Measurements from ENCODE around the gene USP10. TPM values are rescaled to one million over a fixed set of nuclear protein-coding genes. Genes with fewer than 3 reads are reported as not detected.

The USP10 gene
- total RNA-seq, 3 donors from 2014 or later: 118 to 142 (median 135) TPM

DNA sequence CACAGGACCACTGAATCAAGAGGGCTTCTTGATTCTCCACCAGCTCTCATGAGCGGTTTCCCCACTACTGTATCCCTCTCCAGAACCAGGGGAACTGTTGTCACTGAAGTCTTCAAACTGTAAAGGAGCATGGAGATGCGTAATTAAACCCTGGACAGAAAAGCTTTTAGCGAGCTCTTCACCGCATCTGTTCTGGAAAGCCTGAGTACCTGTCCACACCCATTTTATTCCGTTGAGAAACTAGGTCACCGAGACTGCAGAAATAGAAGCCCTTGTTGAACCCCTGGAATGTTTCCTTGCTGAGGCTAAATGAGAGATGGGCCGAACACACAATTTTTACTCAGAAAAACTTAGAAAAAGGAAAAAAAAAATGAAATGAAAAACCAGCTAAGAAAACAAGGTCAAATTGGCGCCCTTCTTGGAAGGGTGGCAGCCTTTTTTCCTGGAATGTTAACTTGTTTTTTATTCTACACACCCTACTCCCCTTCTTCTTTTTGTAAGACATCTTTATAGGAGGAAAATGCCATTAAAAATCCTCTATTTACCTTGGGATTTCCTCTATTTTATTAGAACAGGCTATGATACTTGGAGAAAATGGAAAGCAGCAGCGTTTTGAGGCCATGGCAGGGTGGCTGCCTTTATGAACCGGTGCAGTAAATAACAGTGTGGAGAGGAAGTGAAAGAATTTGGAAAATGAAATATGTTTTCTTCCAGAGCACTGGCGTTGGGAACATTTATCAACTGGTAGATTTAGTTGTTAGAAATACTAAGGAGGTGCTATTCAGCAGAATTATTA lies 67.4 kb downstream of the USP10 start:
- no peaks in the 10 kb centered on the region for H3K9me3 Mint-ChIP-seq
- ATAC-seq (no peak), DNase-seq (no peak)
- H3K4me1 Mint-ChIP-seq (ENCODE audit: low read depth): peaks cover 55% of the 10 kb centered on the region
- H3K27me3 Mint-ChIP-seq (ENCODE audit: low read depth): no peaks in the 10 kb centered on the region
- peaks cover 57% of the 10 kb centered on the region for H3K36me3 Mint-ChIP-seq (ENCODE audit: insufficient read depth)
- H3K4me3 Mint-ChIP-seq: peak overlapping the region; percentile 42

DNA sequence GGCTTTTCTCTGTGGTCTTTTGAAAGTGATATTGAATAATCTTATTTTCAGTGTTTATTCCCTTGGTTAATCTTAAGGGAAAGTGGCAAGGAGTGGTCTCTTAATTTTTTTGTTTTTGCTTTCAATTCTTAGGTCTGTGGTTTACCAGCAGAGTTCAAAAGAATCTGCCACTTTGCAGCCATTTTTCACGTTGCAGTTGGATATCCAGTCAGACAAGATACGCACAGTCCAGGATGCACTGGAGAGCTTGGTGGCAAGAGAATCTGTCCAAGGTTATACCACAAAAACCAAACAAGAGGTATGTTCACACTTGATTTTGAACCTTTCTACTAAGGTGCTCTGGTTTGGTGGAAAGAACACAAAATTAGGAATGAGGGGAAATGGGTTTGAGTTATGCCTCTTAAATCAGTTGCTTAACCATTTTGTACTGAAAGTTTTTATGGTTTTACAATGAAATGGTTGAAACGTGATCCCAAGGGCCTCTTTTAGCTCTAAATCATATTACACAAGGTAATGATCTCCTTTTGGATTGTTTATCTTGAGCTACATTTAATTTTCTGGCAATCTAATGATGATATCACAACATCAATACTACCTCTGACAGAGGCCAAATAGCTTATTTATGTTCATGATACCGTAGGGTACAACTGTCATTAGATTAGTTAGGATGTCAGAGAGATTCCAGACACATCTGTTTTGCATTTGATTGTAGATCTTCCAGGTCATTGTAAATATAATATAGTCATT lies 68.4 kb downstream of the USP10 start:
- peaks cover 55% of the 10 kb centered on the region for H3K4me1 Mint-ChIP-seq (ENCODE audit: low read depth)
- peak overlapping the region; percentile 61 for H3K4me3 Mint-ChIP-seq
- DNase-seq (no peak), ATAC-seq (peak in 1 of 2 donors; percentile 38)
- no peaks in the 10 kb centered on the region for H3K9me3 Mint-ChIP-seq
- H3K27me3 Mint-ChIP-seq (ENCODE audit: low read depth): no peaks in the 10 kb centered on the region
- H3K36me3 Mint-ChIP-seq (ENCODE audit: insufficient read depth): peaks cover 58% of the 10 kb centered on the region

DNA sequence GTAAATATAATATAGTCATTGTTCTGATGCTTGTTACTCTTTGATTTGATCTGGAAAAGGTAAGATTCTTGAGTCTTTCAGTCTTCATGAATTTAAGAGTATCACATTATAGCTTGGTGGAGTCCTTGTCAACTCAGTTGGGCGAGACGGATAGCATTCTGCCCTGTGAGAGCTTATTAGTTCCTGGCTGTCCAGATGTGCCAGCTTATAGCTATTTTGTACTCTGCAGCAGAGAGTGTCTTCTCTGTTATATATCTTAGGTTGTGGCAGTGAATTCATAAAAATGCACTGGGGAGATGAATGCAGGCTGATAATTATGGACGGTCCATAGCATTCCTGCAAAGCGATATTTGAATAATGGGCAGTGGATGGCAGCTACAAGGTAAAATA lies 69.0 kb downstream of the USP10 start:
- Mint-ChIP-seq H3K4me3 (peak overlapping the region; percentile 40), H3K36me3 (ENCODE audit: insufficient read depth) (peaks cover 58% of the 10 kb centered on the region), H3K27me3 (ENCODE audit: low read depth) (no peaks in the 10 kb centered on the region), H3K9me3 (no peaks in the 10 kb centered on the region), H3K4me1 (ENCODE audit: low read depth) (peaks cover 54% of the 10 kb centered on the region)
- ATAC-seq (no peak), DNase-seq (no peak)

DNA sequence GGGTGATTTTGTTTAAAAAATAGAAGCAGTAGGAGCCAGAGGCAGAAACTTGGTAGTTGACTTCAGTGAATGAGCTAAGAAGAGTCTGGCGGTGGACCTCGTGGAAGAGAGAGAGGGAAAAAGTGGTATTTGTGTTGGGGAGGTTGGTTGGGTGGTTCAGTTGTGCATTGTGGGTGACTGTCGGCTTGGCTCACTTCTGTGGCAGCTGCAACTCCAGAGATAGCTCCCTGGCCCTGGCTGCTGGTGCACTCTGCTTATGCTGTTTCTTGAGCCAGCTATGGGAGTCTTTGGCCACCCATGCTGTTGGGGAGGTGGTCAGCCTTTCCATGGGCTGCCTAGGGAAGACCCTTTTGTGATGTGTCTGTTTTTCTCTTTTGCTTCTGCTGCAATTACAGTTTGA lies 69.6 kb downstream of the USP10 start:
- Mint-ChIP-seq H3K36me3 (ENCODE audit: insufficient read depth) (peaks cover 52% of the 10 kb centered on the region), H3K27me3 (ENCODE audit: low read depth) (no peaks in the 10 kb centered on the region), H3K9me3 (no peaks in the 10 kb centered on the region), H3K4me3 (no peak overlapping the region), H3K4me1 (ENCODE audit: low read depth) (peaks cover 48% of the 10 kb centered on the region)
- DNase-seq (no peak), ATAC-seq (no peak)

DNA sequence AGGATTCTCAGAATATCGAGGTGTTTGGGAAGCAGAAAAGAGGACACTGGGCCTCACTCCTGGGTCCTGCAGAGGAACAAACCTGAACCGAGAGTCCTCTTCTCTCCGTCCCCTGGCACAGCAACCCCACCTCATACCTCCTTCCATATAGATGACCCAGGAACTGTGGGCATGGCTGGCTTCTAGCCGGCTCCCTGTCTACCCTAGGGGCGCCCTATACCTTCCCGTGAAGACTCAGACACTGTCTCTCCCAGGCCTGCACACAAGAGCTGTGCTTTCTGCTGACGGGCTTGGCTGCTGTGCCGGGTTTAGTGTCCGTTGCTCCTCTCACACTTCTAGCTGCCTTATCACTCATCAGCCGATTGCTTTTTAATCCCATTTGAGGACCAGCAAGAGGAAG lies 73.5 kb downstream of the USP10 start:
- no peak overlapping the region for H3K4me3 Mint-ChIP-seq
- DNase-seq (no peak), ATAC-seq (no peak)
- H3K4me1 Mint-ChIP-seq (ENCODE audit: low read depth): peaks cover 14% of the 10 kb centered on the region
- peaks cover 45% of the 10 kb centered on the region for H3K36me3 Mint-ChIP-seq (ENCODE audit: insufficient read depth)
- no peaks in the 10 kb centered on the region for H3K9me3 Mint-ChIP-seq
- H3K27me3 Mint-ChIP-seq (ENCODE audit: low read depth): no peaks in the 10 kb centered on the region

DNA sequence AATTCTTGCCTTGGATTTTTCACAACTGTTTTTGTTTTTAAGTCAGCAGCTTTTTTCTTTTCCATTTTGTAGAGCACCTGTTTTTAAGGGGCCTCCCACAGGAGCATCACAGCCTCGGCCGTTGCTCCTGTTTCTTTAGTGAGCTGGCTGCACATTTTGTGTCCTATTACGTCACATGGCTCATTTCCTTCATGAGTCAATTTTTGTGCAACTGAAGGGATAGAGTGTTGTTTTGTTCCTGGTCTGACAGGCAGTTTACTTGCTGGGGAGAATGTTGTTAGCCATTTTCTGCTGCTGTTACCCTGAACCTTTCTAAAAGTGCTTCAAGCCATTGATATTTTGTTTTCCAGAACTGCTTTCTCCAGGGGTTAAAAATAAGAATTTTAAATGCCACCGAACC lies 75.0 kb downstream of the USP10 start:
- H3K27me3 Mint-ChIP-seq (ENCODE audit: low read depth): no peaks in the 10 kb centered on the region
- H3K36me3 Mint-ChIP-seq (ENCODE audit: insufficient read depth): peaks cover 48% of the 10 kb centered on the region
- no peak overlapping the region for H3K4me3 Mint-ChIP-seq
- DNase-seq (no peak), ATAC-seq (no peak)
- H3K9me3 Mint-ChIP-seq: no peaks in the 10 kb centered on the region
- no peaks in the 10 kb centered on the region for H3K4me1 Mint-ChIP-seq (ENCODE audit: low read depth)

DNA sequence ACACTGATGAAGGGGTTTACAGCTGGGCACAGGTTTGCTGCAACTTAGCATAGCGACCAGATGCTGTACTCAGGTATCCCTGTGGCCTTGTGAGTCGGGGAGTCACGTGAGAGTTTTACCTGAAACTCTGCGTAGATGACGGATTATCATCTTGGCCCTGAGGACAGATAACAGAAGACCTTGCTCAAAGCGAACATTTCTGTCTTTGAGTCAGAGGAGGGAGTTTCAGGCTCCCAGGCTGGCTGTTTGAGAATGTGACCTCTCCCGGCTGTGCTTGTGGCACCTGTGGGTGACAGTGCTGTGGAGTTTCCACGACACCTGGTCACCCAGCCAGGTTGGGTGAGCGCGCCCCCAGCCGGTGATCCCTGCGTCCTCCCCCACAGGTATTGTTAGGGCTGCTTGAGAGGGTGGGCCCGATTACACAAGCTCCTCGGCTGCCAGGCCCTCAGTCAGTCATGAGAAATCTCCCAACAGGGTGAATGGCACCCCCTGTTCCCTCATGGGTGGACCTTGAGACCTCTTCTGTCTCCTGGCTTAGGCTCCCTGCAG lies 75.5 kb downstream of the USP10 start:
- peaks cover 53% of the 10 kb centered on the region for H3K36me3 Mint-ChIP-seq (ENCODE audit: insufficient read depth)
- H3K4me3 Mint-ChIP-seq: no peak overlapping the region
- DNase-seq: no peak
- no peaks in the 10 kb centered on the region for H3K4me1 Mint-ChIP-seq (ENCODE audit: low read depth)
- no peak for ATAC-seq
- no peaks in the 10 kb centered on the region for H3K9me3 Mint-ChIP-seq
- H3K27me3 Mint-ChIP-seq (ENCODE audit: low read depth): no peaks in the 10 kb centered on the region

DNA sequence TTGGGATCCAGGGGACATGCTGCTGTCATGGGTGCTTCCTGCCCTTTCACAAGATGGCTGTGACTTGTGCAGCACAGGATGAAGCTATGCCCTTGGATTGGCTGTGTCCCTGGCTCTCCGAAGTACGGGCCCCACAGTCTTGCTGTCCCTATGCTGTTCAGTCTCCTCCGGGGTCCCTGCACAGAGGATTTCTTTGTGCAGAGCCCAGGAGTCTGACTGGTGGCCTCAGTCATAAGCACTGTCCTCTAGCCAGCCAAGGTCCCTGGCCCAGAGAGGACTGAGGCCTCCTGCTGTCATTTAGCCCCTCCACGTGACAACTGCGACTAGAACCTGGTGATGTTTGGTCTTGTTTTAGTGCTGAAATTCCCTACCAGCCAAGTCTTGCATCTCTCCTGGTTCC lies 77.6 kb downstream of the USP10 start:
- Mint-ChIP-seq H3K4me1 (ENCODE audit: low read depth) (no peaks in the 10 kb centered on the region), H3K27me3 (ENCODE audit: low read depth) (no peaks in the 10 kb centered on the region), H3K4me3 (no peak overlapping the region), H3K36me3 (ENCODE audit: insufficient read depth) (peaks cover 56% of the 10 kb centered on the region), H3K9me3 (no peaks in the 10 kb centered on the region)
- DNase-seq: no peak
- no peak for ATAC-seq

DNA sequence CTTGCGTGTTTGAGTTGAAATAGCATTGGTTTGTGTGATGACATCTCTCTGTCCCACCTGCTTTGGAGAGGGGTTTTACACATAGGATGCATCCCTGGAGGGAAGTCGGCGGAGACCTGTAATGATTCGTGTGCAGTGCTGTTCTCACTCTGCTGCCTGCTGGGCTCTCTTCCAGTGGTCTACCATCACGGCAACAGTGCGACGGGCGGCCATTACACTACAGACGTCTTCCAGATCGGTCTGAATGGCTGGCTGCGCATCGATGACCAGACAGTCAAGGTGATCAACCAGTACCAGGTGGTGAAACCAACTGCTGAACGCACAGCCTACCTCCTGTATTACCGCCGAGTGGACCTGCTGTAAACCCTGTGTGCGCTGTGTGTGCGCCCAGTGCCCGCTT lies 78.9 kb downstream of the USP10 start:
- Mint-ChIP-seq H3K4me3 (no peak overlapping the region), H3K4me1 (ENCODE audit: low read depth) (no peaks in the 10 kb centered on the region), H3K27me3 (ENCODE audit: low read depth) (no peaks in the 10 kb centered on the region), H3K36me3 (ENCODE audit: insufficient read depth) (peaks cover 48% of the 10 kb centered on the region), H3K9me3 (no peaks in the 10 kb centered on the region)
- ATAC-seq: no peak
- DNase-seq: no peak

DNA sequence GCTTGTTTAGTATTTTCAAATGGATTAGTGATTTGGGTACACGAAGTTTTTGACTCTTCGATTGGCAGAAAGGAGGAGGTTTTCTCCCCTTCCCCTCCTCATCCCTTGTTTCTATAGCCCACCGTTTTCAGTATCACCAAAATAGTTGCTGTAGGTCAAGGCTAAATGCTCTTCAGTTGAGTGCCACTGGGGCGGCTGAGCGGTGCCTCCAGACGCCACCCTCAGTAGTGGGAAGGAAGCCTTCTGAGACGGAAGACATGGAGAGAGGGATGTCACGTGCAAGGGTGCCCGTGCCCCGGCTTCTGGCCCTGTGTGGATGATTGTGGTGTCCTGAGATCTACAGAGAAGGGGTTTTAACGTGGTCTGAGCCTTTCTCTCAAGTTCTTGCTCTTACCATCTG lies 80.3 kb downstream of the USP10 start:
- Mint-ChIP-seq H3K9me3 (no peaks in the 10 kb centered on the region), H3K4me3 (no peak overlapping the region), H3K27me3 (ENCODE audit: low read depth) (no peaks in the 10 kb centered on the region), H3K4me1 (ENCODE audit: low read depth) (no peaks in the 10 kb centered on the region), H3K36me3 (ENCODE audit: insufficient read depth) (peaks cover 42% of the 10 kb centered on the region)
- DNase-seq (no peak), ATAC-seq (no peak)

DNA sequence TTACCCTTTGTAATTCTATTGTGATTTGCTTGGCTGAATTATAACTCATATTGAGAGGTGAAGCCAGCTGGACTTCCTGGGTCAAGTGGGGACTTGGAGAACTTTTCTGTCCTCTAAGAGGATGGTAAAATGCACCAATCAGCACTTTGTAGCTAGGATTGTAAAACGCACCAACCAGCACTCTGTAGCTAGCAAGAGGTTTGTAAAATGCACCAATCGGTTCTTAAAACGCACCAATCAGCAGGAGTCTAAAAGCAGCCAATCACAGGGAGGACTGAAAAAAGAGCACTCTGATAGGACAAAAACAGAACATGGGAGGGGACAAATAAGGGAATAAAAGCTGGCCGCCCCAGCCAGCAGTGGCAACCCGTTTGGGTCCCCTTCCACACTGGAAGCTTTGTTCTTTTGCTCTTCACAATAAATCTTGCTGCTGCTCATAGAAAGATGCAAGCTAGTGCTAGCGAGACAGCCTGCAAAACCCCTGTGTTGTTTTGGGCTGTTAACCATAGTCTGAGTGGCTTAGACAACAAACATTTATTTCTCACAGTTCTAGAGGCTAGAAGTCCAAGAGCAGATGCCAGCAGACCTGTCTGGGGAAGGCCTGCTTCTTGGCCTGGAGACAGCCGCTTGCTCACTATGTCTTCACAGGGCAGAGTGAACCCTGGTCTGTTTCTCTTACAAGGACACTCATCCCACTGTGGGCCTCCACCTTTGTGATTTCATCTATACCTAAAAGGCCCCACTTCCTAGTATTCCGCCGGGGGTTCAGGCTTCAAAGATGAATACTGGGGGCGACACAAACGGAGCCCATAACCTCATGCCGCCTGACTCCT lies 81.0 kb downstream of the USP10 start:
- no peaks in the 10 kb centered on the region for H3K27me3 Mint-ChIP-seq (ENCODE audit: low read depth)
- no peaks in the 10 kb centered on the region for H3K9me3 Mint-ChIP-seq
- no peaks in the 10 kb centered on the region for H3K4me1 Mint-ChIP-seq (ENCODE audit: low read depth)
- DNase-seq (no peak), ATAC-seq (no peak)
- peaks cover 38% of the 10 kb centered on the region for H3K36me3 Mint-ChIP-seq (ENCODE audit: insufficient read depth)
- H3K4me3 Mint-ChIP-seq: no peak overlapping the region

DNA sequence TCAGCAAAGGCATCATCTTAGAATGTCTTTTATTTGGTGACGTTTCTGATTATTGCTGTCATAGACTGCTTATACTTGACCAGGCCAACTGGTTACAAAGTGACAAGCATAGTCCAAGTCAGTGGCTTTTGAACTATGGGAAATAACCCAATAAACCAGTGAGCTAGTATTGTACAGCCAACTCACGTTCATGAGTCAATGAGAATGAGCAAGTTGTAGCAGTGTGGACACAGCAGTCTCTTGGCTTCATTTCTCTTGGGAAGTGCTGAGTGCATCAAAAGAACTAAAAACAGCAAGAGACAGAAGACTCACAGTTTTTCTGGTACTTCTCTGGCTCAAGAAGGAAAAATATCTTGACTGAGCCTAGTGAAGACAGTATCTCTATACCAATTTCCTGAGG lies 83.0 kb downstream of the USP10 start:
- H3K9me3 Mint-ChIP-seq: no peaks in the 10 kb centered on the region
- no peaks in the 10 kb centered on the region for H3K27me3 Mint-ChIP-seq (ENCODE audit: low read depth)
- H3K36me3 Mint-ChIP-seq (ENCODE audit: insufficient read depth): peaks cover 32% of the 10 kb centered on the region
- no peak overlapping the region for H3K4me3 Mint-ChIP-seq
- no peak for DNase-seq
- no peak for ATAC-seq
- H3K4me1 Mint-ChIP-seq (ENCODE audit: low read depth): no peaks in the 10 kb centered on the region

DNA sequence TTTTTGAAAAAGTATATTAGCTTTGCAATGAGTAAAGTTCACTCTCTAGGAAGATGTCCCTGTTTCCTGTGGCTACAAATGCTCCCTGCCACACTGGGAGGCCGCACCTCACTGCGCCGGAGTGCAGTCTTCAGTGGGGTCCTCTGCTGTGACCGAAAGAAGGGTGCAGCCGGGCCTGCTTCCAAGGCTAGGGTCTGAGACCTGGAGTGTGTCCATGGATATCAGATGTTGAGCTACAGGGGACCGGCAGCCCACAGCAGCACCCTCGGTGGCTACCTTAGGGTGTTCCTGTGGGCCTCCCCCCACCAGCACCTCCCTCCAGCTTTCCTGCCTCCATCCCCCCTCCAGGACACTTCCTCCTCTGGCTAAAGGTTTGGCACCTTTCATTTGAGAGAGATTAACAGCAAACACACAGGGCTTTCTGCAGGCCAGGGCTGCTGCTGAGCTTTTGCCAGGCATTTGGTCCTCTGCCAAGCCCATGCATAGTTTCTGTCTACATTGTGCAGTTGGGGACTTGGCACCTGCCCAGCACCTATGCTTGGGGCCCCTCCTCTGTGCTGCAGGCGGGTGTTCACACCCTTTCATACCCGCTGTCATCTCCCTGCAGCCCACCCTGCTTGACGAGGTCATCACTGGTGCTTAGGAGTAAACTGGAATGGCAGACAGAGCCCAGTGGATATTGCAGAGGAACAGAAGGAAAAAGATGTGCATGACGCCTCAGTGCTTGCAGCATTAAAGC lies 86.2 kb downstream of the USP10 start:
- ATAC-seq: no peak
- H3K9me3 Mint-ChIP-seq: no peaks in the 10 kb centered on the region
- no peak for DNase-seq
- no peaks in the 10 kb centered on the region for H3K4me1 Mint-ChIP-seq (ENCODE audit: low read depth)
- H3K4me3 Mint-ChIP-seq: no peak overlapping the region
- H3K36me3 Mint-ChIP-seq (ENCODE audit: insufficient read depth): peaks cover 9% of the 10 kb centered on the region
- H3K27me3 Mint-ChIP-seq (ENCODE audit: low read depth): no peaks in the 10 kb centered on the region

Measured in activated T-cell treated with anti-CD3 and anti-CD28 coated beads, Interleukin-2, amount 50 U/mL, for 4 hours (primary cell).